ENCODE results near the gene LARGE1.

The LARGE1 gene

DNA sequence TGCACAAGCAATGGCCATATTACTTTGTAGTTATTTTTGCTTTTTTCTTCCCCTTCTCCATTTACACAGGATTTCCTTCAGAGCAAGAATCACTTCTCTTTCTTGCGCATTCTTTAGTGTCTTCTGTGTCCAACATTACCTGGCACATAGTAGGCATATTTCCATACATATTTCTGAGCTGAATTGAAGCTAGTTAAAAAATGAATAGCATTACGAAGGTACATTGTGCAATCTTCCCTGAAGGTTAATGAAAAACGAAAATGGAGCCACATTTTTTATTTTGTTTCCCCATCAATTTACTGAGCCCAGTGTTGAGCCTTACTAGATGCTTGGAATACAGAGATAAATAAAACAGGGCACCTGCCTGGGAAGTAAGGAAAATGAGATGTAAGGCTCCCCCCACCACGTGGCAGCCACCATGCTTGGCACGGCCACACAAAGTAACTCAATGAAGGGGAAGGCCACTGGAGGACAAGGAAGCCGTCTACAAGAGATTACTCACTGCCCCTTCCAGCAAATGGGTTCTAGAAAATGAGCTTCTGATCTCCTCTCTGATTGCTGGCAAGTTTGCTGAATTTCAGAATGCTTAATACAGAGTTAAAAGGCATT, 381.9 kb downstream of the LARGE1 start:
- no peak overlapping the region for H3K4me3 ChIP-seq (ENCODE audit: low read depth, low read length, poor library complexity, severe bottlenecking)
- H4K20me1 ChIP-seq (ENCODE audit: insufficient read depth, low read length) = no peaks in the 10 kb centered on the region
- no peaks in the 10 kb centered on the region for H3K9me3 ChIP-seq (ENCODE audit: low read length)
- H3K79me2 ChIP-seq (ENCODE audit: insufficient read depth, low read length) = no peaks in the 10 kb centered on the region
- TF ChIP-seq CTCF (IDR thresholded peaks at IDR 0.05; ENCODE audit: low read length) (no peak), EZH2 (IDR thresholded peaks at IDR 0.05; ENCODE audit: borderline replicate concordance, low read length) (no peak)
- no peak overlapping the region for H2AFZ ChIP-seq (ENCODE audit: low read length)
- no peaks in the 10 kb centered on the region for H3K9me2 ChIP-seq (ENCODE audit: low read depth, low read length)
- H3K4me1 ChIP-seq (ENCODE audit: insufficient read depth, low read length, severe bottlenecking) = no peaks in the 10 kb centered on the region
- no peak overlapping the region for H3K27ac ChIP-seq (ENCODE audit: low read depth, low read length, poor library complexity, severe bottlenecking)
- no peaks in the 10 kb centered on the region for H3F3A ChIP-seq (ENCODE audit: insufficient read depth, low read length)
- H3K9ac ChIP-seq (ENCODE audit: low read length) = no peak overlapping the region
- H3K36me3 ChIP-seq (ENCODE audit: insufficient read depth, low read length) = no peaks in the 10 kb centered on the region
- H3K4me2 ChIP-seq (ENCODE audit: low read length) = no peak overlapping the region
- no peaks in the 10 kb centered on the region for H3K27me3 ChIP-seq (ENCODE audit: insufficient read depth, low read length)

DNA sequence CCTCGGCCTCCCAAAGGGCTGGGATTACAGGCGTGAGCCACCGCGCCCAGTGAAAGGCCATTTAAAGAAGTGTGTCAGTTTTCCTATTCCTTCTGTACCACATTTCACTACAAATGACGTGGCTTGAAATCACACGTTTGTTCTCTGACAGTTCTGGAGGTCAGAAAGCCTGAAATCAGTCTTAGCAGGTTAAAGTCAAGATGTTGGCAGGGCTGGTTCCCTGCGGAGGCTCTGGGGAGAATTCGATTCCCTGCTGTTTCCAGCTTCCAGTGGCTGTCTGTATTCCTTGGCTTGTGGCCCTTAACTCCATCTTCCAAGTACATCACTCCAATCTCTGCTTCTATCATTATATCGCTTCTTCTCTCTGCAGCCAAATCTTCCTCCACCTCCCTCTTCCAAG, 383.2 kb downstream of the LARGE1 start:
- H3K27me3 ChIP-seq (ENCODE audit: insufficient read depth, low read length) = no peaks in the 10 kb centered on the region
- H4K20me1 ChIP-seq (ENCODE audit: insufficient read depth, low read length) = no peaks in the 10 kb centered on the region
- no peaks in the 10 kb centered on the region for H3F3A ChIP-seq (ENCODE audit: insufficient read depth, low read length)
- no peak overlapping the region for H3K9ac ChIP-seq (ENCODE audit: low read length)
- H3K27ac ChIP-seq (ENCODE audit: low read depth, low read length, poor library complexity, severe bottlenecking) = no peak overlapping the region
- no peak overlapping the region for H3K4me2 ChIP-seq (ENCODE audit: low read length)
- H2AFZ ChIP-seq (ENCODE audit: low read length) = no peak overlapping the region
- H3K36me3 ChIP-seq (ENCODE audit: insufficient read depth, low read length) = no peaks in the 10 kb centered on the region
- no peaks in the 10 kb centered on the region for H3K9me2 ChIP-seq (ENCODE audit: low read depth, low read length)
- no peaks in the 10 kb centered on the region for H3K4me1 ChIP-seq (ENCODE audit: insufficient read depth, low read length, severe bottlenecking)
- TF ChIP-seq EZH2 (IDR thresholded peaks at IDR 0.05; ENCODE audit: borderline replicate concordance, low read length) = no peak
- TF ChIP-seq CTCF (IDR thresholded peaks at IDR 0.05; ENCODE audit: low read length) = no peak
- H3K4me3 ChIP-seq (ENCODE audit: low read depth, low read length, poor library complexity, severe bottlenecking) = no peak overlapping the region
- H3K9me3 ChIP-seq (ENCODE audit: low read length) = no peaks in the 10 kb centered on the region
- H3K79me2 ChIP-seq (ENCODE audit: insufficient read depth, low read length) = no peaks in the 10 kb centered on the region

DNA sequence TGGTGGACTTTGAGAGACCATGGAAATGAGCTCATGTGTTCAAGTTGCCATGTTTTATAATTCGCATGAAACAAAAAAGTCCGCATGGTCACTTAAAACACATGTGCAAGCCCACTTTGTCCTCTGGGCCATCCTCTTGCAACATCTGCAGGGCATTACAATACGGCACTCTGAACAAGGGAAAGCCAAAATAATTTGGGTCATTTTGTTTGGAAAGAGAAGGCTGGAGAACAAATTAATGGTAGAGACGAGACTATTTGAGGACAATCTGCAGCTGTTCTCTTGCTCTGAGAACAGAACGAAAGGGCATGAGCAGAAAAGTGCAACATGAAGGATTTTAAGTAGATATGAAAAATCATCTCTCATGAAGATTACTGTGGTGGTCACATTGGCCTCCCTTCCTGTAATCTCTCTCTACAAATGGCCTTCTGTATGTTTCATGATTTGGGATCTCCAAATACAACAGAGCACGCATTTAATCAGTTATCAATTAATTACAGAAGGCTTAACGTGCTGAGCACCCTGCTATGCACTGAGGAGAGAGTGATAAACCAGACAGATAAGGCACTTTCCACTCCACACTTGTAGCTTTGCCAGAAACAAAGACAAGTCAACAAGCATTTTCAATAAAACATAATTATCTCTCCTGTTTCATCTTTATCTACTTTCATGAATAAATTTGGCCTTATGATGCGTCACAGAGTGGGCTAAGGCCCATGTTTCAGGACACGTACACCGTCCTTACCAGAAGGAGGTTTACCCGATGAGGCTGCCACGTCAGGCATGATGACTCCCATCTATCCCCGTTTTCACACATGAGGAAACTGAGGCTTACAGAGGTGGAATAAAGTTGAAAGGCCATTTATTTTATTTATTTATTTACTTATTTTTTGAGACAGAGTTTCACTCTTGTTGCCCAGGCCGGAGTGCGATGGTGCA, 384.1 kb downstream of the LARGE1 start:
- Histone ChIP-seq H3K4me1 (ENCODE audit: insufficient read depth, low read length, severe bottlenecking) (no peaks in the 10 kb centered on the region), H3K9me3 (ENCODE audit: low read length) (no peaks in the 10 kb centered on the region), H3K4me3 (ENCODE audit: low read depth, low read length, poor library complexity, severe bottlenecking) (no peak overlapping the region), H3K9ac (ENCODE audit: low read length) (no peak overlapping the region), H3K27me3 (ENCODE audit: insufficient read depth, low read length) (no peaks in the 10 kb centered on the region), H3K9me2 (ENCODE audit: low read depth, low read length) (no peaks in the 10 kb centered on the region), H3K36me3 (ENCODE audit: insufficient read depth, low read length) (no peaks in the 10 kb centered on the region), H3K27ac (ENCODE audit: low read depth, low read length, poor library complexity, severe bottlenecking) (no peak overlapping the region), H3F3A (ENCODE audit: insufficient read depth, low read length) (no peaks in the 10 kb centered on the region), H2AFZ (ENCODE audit: low read length) (no peak overlapping the region), H3K79me2 (ENCODE audit: insufficient read depth, low read length) (no peaks in the 10 kb centered on the region), H4K20me1 (ENCODE audit: insufficient read depth, low read length) (no peaks in the 10 kb centered on the region), H3K4me2 (ENCODE audit: low read length) (no peak overlapping the region)
- TF ChIP-seq CTCF (IDR thresholded peaks at IDR 0.05; ENCODE audit: low read length) (no peak), EZH2 (IDR thresholded peaks at IDR 0.05; ENCODE audit: borderline replicate concordance, low read length) (no peak)
